GM18909 (cell line): ENCODE measurements around the gene PLCB1.
"Not testable (repeated sequence)": the region's sequence is repeated elsewhere in the genome, so short reads cannot be mapped to it uniquely, and the experiment has no call there.

Source experiments
- ATAC-seq: cut with Tn5 transposase; IDR thresholded peaks from one replicate; pipeline ENCODE4 v1.9.1; 2021; ENCODE audit warnings: mild to moderate bottlenecking; ENCODE audit not compliant: unreplicated experiment, poor library complexity

The PLCB1 gene

DNA sequence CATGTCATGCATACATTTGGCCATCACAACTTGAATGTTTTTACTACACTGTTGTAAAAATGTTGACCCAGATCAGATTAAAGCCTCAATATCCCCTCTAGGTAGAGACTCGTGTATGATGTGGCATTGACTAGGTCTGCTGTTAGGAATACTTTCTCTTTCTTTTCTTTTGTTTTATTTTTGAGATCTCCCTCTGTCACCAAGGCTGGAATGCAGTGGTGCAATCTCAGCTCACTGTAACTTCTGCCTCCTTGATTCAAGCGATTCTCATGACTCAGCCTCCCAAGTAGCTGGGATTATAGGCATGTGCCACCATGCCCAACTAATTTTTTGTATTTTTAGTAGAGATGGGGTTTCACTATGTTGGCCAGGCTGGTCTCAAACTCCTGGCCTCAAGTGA, 334.7 kb downstream of the PLCB1 start:
- ATAC-seq: not testable (repeated sequence)

DNA sequence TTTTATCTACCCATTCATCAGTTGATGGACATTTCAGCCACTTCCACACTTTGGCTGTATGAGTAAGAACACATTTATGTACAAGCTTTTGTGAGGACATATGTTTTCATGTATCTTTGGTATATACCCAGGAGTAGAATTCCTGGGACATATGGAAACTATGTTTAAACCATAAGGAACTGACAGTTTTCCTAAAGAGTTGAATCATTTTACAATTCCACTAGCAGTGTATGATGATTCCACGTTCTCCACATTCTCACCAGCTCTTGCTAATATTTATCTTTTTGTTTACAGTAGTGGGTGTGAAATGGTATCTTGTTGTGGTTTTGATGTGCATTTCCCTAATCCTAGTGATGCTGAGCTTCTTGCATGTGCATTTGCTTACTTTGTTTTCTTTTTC, 338.1 kb downstream of the PLCB1 start:
- no peak for ATAC-seq

GRCh38 chr20:8471465-8471864, 339.4 kb downstream of the PLCB1 start:
- ATAC-seq: no peak

GRCh38 chr20:8473459-8473858, 341.4 kb downstream of the PLCB1 start:
- no peak for ATAC-seq

GRCh38 chr20:8474027-8474668, 342.1 kb downstream of the PLCB1 start:
- no peak for ATAC-seq

DNA sequence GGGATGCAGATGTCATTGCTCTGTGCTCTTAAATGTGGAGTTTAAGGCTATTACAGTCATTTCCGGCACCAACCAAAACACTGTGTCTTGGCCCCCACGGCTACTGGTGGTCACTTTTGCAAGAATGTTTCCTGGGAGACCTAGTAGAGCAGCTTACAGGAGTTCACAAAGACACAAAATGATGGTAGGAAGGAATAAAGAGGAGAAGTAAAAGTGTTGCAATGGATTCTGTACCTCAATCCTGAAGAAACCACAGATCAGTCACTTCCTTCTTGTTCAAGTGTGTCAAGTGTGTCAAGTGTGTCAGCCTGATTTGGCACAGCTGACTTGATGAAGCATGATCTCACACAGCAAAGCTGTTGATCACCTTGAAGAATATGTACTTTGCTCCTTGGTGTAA, 344.0 kb downstream of the PLCB1 start:
- no peak for ATAC-seq

- no peak for ATAC-seq
Measured at GRCh38 chr20:8480597-8480996, 348.5 kb downstream of the PLCB1 start.

DNA sequence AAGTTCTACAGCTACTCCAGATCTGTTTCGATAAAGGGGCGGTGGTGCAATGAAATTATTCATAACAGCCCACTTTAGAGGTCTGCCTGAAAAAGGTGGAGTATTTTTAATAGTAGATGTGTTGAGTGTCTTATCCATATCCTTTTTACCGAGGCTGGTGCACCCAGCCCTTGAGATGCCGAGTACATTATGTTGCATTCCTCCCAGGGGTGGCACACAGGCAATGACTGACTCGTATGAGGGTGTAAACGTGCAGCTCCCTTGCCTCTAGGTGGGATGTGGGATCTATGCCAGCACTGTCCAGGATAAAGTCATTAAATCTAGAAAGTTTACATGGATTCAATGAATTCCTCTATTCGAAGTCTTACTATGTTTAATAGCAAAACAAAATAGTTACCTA, 355.6 kb downstream of the PLCB1 start:
- no peak for ATAC-seq

DNA sequence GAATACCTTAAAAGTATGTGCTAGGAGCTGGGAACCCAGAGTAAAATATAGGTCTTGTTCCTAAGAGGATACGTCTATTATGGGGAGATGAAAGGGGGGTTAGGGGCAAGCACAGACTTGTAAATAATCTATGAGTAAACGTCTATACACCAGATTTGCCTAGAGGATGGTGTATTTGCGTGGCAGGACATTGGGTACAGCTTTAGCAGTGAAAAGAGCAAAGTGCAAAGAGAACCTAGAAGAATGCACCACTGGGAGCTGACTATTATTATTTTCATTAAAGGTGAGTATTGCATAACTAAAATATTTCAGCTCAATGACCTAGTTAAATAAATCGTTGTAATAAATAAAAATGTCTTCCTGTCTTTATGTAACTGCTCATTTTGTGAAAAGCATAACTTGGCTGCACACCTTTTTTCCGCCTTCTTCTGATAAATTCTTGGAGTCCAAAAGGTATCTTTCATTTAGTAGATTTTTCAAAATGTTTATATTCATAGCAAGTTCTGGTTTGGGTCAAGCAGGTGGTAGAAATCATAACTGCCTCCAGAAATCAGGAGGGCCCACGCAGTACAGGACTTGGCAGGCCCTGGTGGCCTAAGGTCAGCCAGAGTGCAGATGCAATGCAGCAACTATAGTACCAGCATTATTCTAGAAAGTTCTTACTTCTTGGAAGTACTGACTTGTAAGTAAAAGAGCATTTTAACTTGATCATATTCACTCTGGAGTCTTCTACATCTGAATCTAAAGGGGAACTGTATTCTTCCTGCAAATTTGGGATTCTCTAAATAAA, 357.2 kb downstream of the PLCB1 start:
- ATAC-seq: no peak

GRCh38 chr20:8490076-8490830, 358.2 kb downstream of the PLCB1 start:
- no peak for ATAC-seq

DNA sequence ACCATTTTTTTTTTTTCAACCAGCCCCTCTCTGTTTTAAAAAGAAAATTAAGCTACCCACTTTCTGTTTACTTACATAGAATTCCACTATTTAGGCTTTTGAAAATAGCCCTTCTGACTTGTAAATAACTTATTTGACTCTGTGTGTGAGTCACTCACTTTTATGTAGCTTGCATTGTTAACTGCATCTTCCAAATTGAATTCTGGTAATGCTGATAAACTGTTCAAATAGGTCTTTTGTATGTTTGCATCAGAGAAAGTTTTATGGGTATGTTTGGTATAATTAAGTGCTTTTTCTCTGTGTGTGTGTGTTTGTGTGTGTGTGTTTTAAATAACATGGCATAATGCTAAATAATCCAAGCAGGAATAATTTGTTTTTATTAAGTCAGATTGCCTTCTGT, 360.1 kb downstream of the PLCB1 start:
- ATAC-seq: no peak

DNA sequence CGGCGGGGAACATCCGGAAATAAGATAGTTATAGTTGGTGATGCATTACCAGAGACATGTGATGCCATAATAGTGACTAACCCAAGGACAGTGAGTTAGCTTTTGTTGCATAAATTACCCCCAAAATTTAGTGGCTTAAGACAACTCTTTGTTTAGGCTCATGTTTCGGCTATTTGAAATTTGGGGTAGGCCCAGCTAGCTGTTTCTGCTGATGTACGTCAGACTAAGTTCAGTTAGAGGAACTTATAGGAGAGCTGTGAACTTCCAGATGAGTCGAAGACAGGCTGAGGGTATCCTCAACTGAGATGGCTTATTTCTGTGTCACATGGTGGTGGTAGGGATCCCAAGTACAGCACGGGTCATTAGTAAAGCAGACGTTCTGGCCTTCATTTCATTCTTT, 366.5 kb downstream of the PLCB1 start:
- no peak for ATAC-seq

DNA sequence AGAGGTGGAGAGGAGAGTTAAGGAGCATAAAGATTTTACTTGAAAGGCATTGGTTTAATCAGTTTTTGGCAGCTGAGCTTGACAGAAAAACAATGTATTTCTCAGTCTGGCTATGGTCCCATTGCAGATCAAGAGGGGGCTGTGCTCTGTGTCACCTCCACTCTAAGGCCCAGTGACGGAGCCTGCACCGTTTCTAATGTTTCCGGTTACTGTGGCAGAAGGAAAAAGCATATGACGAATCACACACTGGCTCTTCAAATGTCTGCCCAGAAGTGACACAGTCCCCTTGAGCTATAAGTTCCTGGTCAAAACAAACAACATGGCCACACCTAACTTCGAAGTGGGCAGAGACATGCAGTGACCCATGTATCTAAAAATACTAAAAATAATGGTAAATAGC, 372.0 kb downstream of the PLCB1 start:
- no peak for ATAC-seq

DNA sequence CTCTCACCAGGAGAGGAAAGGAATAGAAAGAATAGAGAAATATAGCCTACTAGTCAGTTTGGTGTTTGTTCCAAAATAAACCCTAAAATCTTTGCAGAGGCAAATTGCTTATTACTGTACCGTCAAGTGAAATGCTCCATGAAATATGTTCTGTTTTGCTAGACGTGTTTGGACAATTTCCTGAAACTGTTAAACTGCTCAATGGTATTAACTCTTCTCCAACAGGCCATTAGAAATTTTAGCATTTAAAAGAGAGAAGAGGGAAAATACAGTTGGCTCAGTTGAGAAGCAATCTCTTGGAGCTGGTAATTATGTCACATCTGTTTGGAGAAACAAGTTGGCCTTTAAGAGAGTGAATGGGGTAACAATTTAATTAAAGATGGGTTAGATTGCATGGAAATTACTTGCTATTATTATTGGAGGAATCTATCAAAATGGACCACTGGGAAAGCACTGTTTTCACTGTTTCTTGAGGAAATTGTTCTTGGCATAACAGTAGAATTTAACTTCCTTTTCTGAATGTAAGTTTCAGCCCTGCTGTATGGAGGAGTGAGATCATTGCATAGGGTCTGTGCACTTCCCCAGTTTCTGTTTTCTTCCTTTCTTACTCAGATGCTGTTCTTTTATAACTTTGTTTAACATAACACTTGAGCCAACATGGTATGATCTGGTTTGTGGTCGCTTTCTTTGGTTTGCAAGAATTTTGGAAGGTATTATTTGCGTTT, 373.6 kb downstream of the PLCB1 start:
- no peak for ATAC-seq

GRCh38 chr20:8507231-8507630, 375.2 kb downstream of the PLCB1 start:
- no peak for ATAC-seq

DNA sequence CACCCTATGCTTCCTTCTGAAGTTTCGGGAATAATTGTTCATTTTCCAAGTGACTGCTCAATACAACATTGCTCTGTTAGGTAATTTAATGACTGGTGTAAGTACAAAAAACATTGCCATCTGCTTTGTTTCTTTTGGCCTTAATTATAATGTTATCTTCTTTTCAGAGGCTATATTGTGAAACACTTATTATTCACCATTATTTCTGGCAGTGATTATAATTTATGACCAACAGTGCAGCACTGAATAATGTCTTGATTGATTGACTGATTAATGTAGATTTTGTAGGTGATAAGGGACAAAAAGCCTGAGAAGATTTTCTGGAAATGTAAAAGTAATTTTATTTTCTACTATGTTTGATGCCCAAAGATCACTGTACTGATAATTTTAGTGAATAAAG, 377.7 kb downstream of the PLCB1 start:
- no peak for ATAC-seq

GRCh38 chr20:8510808-8511207, 378.7 kb downstream of the PLCB1 start:
- no peak for ATAC-seq

- no peak for ATAC-seq
Measured at GRCh38 chr20:8512003-8512402, 379.9 kb downstream of the PLCB1 start.

DNA sequence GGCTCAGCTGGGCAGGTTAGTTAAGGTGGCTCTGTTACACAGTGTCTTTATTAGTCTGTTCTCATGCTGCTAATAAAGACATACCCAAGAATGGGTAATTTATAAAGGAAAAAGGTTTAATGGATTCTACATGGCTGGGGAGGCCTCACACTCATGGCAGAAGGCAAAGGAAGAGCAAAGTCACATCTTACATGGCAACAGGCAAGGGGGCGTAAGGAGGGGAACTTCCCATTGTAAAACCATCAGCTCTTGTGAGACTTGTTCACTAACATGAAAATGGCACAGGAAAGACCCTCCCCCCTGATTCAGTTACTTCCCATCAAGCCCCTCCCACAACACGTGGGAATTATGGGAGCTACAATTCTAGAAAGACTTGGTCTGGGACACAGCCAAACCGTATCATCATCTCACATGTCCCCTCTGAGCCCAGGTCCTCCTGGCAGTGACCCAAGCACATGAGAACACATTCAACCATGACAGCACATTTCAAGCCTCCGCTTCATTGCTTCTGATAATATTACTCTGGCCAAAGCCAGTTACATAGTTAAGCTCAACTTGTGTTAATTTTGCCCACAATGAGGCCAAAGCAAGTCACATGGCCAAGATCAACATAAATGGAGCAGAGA, 383.9 kb downstream of the PLCB1 start:
- ATAC-seq: no peak

DNA sequence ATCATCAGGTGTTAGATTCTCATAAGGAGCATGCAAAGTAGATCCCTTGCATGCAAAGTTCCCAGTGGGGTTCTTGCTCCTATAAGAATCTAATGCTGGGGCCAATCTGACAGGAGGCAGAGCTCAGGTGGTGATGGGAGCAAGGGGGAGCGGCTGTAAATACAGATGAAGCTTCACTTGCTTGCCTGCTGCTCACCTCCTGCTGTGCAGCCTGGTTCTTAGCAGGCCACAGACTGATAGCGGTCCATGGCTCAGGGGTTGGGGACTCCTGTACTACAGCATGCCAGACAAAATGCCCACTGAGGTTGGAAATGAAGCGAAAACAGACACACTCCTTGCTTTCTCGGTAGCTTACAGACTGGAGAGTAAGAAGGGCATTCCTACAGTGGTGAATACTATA, 386.8 kb downstream of the PLCB1 start:
- no peak for ATAC-seq
